DOHH2 (cell line): ENCODE measurements around the gene CLMN.

Experiments used
- H3F3A ChIP-seq: fragments of 200-600 bp; sonication (generic), shearing (Covaris generic); 2 replicates; pipeline ENCODE4 v1.6.0; 2016; ENCODE audit warnings: antibody characterized with exemption, mild to moderate bottlenecking; ENCODE audit not compliant: control insufficient read depth, insufficient read depth
- H3K27ac ChIP-seq: fragments of 200-600 bp; sonication (generic); 2 replicates; pipeline ENCODE4 v1.5.1; 2014; ENCODE audit warnings: low read depth, mild to moderate bottlenecking, low read length, moderate library complexity
- H3K27me3 ChIP-seq: fragments of 200-600 bp; sonication (generic); 2 replicates; pipeline ENCODE4 v1.6.1; 2014; ENCODE audit warnings: mild to moderate bottlenecking, low read length, mixed read lengths; ENCODE audit not compliant: control insufficient read depth
- H3K36me3 ChIP-seq: fragments of 200-600 bp; sonication (generic); 2 replicates; pipeline ENCODE4 v1.6.1; 2014; ENCODE audit warnings: mild to moderate bottlenecking, low read length, moderate library complexity, mixed read lengths; ENCODE audit not compliant: control insufficient read depth
- H3K4me1 ChIP-seq: fragments of 200-600 bp; sonication (generic); 2 replicates; pipeline ENCODE4 v1.6.1; 2014; ENCODE audit warnings: mild to moderate bottlenecking, low read length, mixed read lengths; ENCODE audit not compliant: control insufficient read depth
- H3K4me2 ChIP-seq: fragments of 200-600 bp; sonication (generic); 2 replicates; pipeline ENCODE4 v1.6.0; 2014; ENCODE audit warnings: mild to moderate bottlenecking, low read length, moderate library complexity
- H3K4me3 ChIP-seq: fragments of 200-600 bp; sonication (generic); 2 replicates; pipeline ENCODE4 v1.5.1; 2014; ENCODE audit warnings: mild to moderate bottlenecking, low read length, mixed read lengths
- H3K79me2 ChIP-seq: fragments of 200-600 bp; sonication (generic); 2 replicates; pipeline ENCODE4 v1.6.1; 2014; ENCODE audit warnings: mild to moderate bottlenecking, low read length, mixed read lengths; ENCODE audit not compliant: control insufficient read depth
- H3K9me2 ChIP-seq: fragments of 200-600 bp; sonication (generic); replicated peaks from 2 replicates; pipeline ENCODE4 v1.6.1; 2014; ENCODE audit warnings: mild to moderate bottlenecking, low read length, mixed read lengths; ENCODE audit not compliant: control insufficient read depth
- H3K9me3 ChIP-seq: fragments of 200-600 bp; sonication (generic); 2 replicates; pipeline ENCODE4 v1.6.1; 2014; ENCODE audit warnings: antibody characterized with exemption, low read length, mixed read lengths; ENCODE audit not compliant: control insufficient read depth, insufficient read depth
- H4K20me1 ChIP-seq: fragments of 200-600 bp; sonication (generic); 2 replicates; pipeline ENCODE4 v1.6.0; 2014; ENCODE audit warnings: low read depth, mild to moderate bottlenecking, antibody characterized with exemption, low read length, moderate library complexity; ENCODE audit not compliant: control insufficient read depth, insufficient read depth
- EZH2phosphoT487 ChIP-seq: fragments of 200-600 bp; sonication (generic); IDR thresholded peaks from 2 replicates; pipeline ENCODE4 v1.6.1; 2017; ENCODE audit warnings: borderline replicate concordance, mild to moderate bottlenecking, antibody characterized with exemption, low read length, moderate library complexity, mixed read lengths
- TF ChIP-seq, protein P1 (sequence below): fragments of 200-600 bp; sonication (generic); IDR thresholded peaks from one replicate; pipeline ENCODE4 v1.5.1; 2014; ENCODE audit warnings: antibody characterized with exemption, mild to moderate bottlenecking, low read depth, low read length; ENCODE audit not compliant: poor library complexity, severe bottlenecking

CLMN gene

DNA sequence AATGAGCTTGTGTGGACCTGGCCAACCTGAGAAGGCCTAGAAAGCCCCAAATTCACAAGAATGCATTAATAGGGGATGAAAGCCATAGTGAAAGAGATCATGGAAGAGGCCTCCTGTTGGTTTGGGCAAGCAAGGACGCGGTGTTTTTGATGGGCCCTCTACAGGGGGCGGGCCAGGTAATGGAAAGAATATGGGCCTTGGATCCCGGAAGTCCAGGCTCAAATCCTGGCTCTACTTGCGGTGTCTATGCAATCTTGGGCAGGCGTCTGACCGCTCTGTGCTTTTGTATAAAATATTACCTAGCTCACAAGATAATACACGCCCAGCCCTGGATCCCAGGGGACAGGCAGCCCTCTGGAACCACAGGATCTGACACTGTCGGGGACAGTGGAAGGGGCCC is 41.1 kb upstream of the CLMN start:
- Histone ChIP-seq H3K4me3 (no peak overlapping the region), H3K79me2 (no peaks in the 10 kb centered on the region), H3K4me1 (no peaks in the 10 kb centered on the region), H4K20me1 (no peaks in the 10 kb centered on the region), H3K9me3 (no peaks in the 10 kb centered on the region), H3K9me2 (no peaks in the 10 kb centered on the region), H3K27me3 (peaks cover 39% of the 10 kb centered on the region), H3K27ac (no peak overlapping the region), H3F3A (no peaks in the 10 kb centered on the region), H3K36me3 (no peaks in the 10 kb centered on the region), H3K4me2 (no peak overlapping the region)
- TF ChIP-seq, protein P1, sequence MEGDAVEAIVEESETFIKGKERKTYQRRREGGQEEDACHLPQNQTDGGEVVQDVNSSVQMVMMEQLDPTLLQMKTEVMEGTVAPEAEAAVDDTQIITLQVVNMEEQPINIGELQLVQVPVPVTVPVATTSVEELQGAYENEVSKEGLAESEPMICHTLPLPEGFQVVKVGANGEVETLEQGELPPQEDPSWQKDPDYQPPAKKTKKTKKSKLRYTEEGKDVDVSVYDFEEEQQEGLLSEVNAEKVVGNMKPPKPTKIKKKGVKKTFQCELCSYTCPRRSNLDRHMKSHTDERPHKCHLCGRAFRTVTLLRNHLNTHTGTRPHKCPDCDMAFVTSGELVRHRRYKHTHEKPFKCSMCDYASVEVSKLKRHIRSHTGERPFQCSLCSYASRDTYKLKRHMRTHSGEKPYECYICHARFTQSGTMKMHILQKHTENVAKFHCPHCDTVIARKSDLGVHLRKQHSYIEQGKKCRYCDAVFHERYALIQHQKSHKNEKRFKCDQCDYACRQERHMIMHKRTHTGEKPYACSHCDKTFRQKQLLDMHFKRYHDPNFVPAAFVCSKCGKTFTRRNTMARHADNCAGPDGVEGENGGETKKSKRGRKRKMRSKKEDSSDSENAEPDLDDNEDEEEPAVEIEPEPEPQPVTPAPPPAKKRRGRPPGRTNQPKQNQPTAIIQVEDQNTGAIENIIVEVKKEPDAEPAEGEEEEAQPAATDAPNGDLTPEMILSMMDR = no peak
- no peak for TF ChIP-seq EZH2phosphoT487

DNA sequence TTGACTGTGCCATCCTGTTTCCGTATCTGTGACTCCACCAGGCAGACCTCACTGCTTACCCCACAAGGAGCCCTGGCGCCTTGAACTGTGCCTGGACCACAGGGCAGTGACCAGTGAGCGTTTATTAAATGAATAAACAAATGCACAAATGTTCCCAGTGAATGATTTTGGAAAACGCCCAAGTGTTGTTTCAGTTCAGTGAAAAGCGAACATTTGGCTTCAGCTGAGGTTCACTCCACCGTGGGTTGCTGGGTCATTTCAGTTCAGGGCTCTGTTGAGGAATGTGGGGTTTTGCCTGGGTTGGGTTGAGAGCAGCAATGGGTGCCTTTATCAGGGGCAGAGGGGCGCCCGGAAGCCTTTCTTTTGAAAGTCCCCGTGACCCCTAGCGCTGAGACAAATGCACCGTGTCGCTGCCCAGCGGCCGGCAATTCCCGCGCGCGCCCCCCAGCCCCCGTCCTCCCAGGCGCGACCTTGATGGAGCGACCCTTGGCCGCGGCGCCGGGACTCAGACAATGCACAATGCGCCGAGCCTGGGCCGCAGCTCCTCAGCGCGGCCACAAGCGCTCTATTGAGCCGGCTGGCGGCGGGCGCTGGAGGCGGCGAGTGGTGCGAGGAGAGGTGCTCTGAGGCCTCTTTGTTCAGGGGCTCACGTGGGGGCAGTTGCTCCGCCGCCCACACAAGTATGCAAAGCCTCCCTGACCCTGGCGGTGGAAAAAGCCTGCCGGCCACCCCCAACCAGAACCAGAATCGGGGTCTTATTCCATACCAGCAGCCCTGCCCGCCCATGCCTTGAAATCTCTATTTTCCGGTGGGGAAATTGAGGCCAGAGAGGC is 40.5 kb upstream of the CLMN start:
- TF ChIP-seq, protein P1 = no peak
- no peak for TF ChIP-seq EZH2phosphoT487
- no peak overlapping the region for H3K27ac ChIP-seq
- H3K36me3 ChIP-seq = no peaks in the 10 kb centered on the region
- no peaks in the 10 kb centered on the region for H3K9me3 ChIP-seq
- H3K9me2 ChIP-seq = no peaks in the 10 kb centered on the region
- H3K27me3 ChIP-seq = peaks cover 36% of the 10 kb centered on the region
- H3K4me2 ChIP-seq = no peak overlapping the region
- H3K4me1 ChIP-seq = no peaks in the 10 kb centered on the region
- no peaks in the 10 kb centered on the region for H3K79me2 ChIP-seq
- H3K4me3 ChIP-seq = no peak overlapping the region
- no peaks in the 10 kb centered on the region for H4K20me1 ChIP-seq
- no peaks in the 10 kb centered on the region for H3F3A ChIP-seq

DNA sequence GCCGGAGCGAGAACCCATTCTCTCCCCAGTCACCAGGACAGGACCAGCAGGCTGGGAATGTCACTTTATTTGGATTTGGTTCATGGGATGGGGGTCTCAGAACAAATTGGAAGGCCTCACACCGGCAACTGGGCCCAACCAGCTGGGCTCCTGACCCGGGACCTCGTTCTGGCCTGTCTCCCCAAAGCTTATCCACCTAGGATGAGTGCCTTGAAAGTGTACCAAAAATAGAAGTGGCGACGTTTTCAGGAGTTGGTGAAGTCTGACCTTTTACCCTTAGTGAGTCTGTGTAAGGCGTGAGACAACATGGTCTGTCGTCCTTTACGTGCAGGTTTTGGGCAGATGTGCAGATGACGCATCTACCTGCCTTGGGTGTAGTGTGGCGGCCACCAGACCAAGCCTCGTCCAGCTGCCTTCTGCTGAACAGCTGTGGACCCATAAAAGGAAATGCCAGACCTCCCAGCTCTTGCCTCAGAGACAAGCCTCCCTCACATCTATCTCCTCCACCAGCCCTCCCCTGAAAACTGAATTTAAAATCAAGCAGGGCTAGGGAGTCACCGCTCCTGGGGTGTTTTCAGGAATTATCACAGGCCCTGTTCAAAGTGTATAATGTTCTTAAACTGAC is 36.6 kb upstream of the CLMN start:
- no peak overlapping the region for H3K27ac ChIP-seq

More for the DNA sequence above, 36.6 kb upstream of the CLMN start:
- Histone ChIP-seq H3K36me3 (no peaks in the 10 kb centered on the region), H3K27me3 (peaks cover 5% of the 10 kb centered on the region), H3F3A (no peaks in the 10 kb centered on the region), H3K79me2 (no peaks in the 10 kb centered on the region), H3K9me3 (no peaks in the 10 kb centered on the region), H4K20me1 (no peaks in the 10 kb centered on the region), H3K4me2 (no peak overlapping the region), H3K9me2 (no peaks in the 10 kb centered on the region), H3K4me1 (no peaks in the 10 kb centered on the region), H3K4me3 (no peak overlapping the region)
- TF ChIP-seq, protein P1 = no peak
- no peak for TF ChIP-seq EZH2phosphoT487
